Measurements from ENCODE around the gene ROCK2.
"Not testable (repeated sequence)": the region's sequence is repeated elsewhere in the genome, so short reads cannot be mapped to it uniquely, and the experiment has no call there.

Gene ROCK2

GRCh38 chr2:11333427-11334183 lies 10.8 kb downstream of the ROCK2 start:
- no peak overlapping the region for H3K4me3 ChIP-seq (ENCODE audit: low read depth, low read length)

DNA sequence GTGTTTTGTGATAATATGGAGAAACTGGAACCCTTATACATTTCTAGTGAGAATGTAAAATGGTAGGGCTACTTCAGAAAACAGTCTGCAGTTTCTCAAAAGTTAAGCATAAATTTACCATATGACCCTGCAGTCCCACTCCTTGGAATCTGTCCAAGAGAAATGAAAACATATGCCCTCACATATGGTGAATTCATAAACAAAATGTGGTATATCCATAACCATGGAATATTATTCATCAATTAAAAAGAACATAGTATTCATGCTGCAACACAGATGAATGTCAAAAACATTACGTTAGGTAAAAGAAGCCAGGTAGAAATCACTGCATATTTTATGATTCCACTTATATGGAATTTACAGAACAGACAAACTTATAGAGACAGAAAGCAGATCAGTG lies 11.8 kb downstream of the ROCK2 start:
- no peak for DNase-seq (ENCODE audit: low read depth)
- no peak overlapping the region for H3K4me3 ChIP-seq (ENCODE audit: low read depth, low read length)
- no peak for TF ChIP-seq CTCF (IDR thresholded peaks at IDR 0.05; ENCODE audit: low read depth, low read length)
- TF ChIP-seq MYC (IDR thresholded peaks at IDR 0.05; ENCODE audit: low read depth, low read length) = no peak
- no peak for TF ChIP-seq POLR2A (IDR thresholded peaks at IDR 0.05; ENCODE audit: extremely low read depth, insufficient read length)
- no peak for TF ChIP-seq MAX (IDR thresholded peaks at IDR 0.05; ENCODE audit: low read depth, low read length)

More at GRCh38 chr2:11333427-11334183, 10.8 kb downstream of the ROCK2 start:
- no peak for DNase-seq (ENCODE audit: low read depth)
- TF ChIP-seq MAX (IDR thresholded peaks at IDR 0.05; ENCODE audit: low read depth, low read length) = no peak
- no peak for TF ChIP-seq POLR2A (IDR thresholded peaks at IDR 0.05; ENCODE audit: extremely low read depth, insufficient read length)
- no peak for TF ChIP-seq MYC (IDR thresholded peaks at IDR 0.05; ENCODE audit: low read depth, low read length)
- TF ChIP-seq CTCF (IDR thresholded peaks at IDR 0.05; ENCODE audit: low read depth, low read length) = no peak

DNA sequence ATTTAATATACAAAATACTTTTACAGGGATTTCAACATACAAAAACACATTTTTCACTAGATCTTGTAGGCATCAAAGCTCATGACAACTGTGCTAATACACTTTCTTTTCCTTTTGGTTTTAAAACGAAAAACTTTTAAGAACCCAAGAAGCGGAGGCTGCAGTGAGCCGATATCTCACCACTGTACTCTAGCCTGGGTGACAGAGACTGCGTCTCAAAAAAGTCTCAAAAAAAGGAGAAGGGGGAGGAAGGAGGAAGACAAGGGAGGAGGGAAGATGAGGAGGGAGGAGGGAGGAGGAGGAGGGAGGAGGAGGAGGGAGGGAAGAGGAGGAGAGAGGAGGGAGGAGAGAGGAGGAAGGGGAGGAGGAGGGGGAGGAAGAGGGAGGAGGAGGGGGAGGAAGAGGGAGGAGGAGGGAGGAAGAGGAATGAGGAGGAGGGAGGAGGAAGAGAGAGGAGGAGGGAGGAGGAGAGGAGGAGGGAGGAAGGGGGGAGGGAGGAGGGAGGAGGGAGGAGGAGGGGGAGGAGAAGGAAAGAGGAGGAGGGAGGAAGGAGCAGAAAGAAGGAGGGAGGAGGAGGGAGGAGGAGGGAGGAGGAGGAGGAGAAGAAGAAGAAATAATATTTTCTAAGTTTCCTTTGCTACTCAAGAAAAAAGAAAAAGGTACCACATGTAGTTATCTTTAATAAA lies 13.8 kb downstream of the ROCK2 start:
- no peak overlapping the region for H3K4me3 ChIP-seq (ENCODE audit: low read depth, low read length)
- TF ChIP-seq POLR2A (IDR thresholded peaks at IDR 0.05; ENCODE audit: extremely low read depth, insufficient read length) = no peak
- no peak for TF ChIP-seq MYC (IDR thresholded peaks at IDR 0.05; ENCODE audit: low read depth, low read length)
- no peak for TF ChIP-seq CTCF (IDR thresholded peaks at IDR 0.05; ENCODE audit: low read depth, low read length)
- no peak for TF ChIP-seq MAX (IDR thresholded peaks at IDR 0.05; ENCODE audit: low read depth, low read length)
- DNase-seq (ENCODE audit: low read depth) = no peak

DNA sequence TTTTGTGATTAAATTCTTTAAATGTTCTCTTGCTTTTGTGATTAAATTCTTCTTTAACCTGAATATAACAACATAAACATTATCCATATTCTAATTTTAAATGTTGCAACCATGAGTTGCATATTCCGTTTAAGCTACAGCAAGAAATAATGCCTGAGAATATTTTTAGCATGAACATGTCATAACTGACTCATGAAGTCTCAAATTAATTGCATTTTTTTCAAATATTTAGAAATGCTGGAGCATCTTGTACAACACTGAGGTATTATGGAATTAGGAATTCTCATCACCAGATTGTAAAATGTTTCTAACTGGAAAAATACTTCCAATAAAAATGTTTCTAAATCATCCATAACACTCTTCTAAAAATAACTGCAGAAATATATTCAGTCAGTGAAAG lies 14.7 kb downstream of the ROCK2 start:
- DNase-seq (ENCODE audit: low read depth) = no peak
- no peak overlapping the region for H3K4me3 ChIP-seq (ENCODE audit: low read depth, low read length)
- TF ChIP-seq CTCF (IDR thresholded peaks at IDR 0.05; ENCODE audit: low read depth, low read length) = no peak
- no peak for TF ChIP-seq POLR2A (IDR thresholded peaks at IDR 0.05; ENCODE audit: extremely low read depth, insufficient read length)
- TF ChIP-seq MYC (IDR thresholded peaks at IDR 0.05; ENCODE audit: low read depth, low read length) = no peak
- TF ChIP-seq MAX (IDR thresholded peaks at IDR 0.05; ENCODE audit: low read depth, low read length) = no peak

DNA sequence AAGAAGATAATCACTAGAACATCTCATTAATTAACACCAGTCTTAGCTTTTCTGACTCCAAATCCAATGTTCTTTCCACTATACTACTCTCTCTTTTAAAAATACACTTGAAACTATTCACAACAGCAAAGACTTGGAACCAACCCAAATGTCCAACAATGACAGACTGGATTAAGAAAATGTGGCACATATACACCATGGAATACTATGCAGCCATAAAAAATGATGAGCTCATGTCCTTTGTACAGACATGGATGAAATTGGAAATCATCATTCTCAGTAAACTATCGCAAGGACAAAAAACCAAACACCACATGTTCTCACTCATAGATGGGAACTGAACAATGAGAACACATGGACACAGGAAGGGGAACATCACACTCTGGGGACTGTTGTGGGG lies 15.9 kb downstream of the ROCK2 start:
- DNase-seq (ENCODE audit: low read depth); H3K4me3 ChIP-seq (ENCODE audit: low read depth, low read length): not testable (repeated sequence)

- TF ChIP-seq POLR2A (IDR thresholded peaks at IDR 0.05; ENCODE audit: extremely low read depth, insufficient read length) = no peak
- TF ChIP-seq MYC (IDR thresholded peaks at IDR 0.05; ENCODE audit: low read depth, low read length) = no peak
- TF ChIP-seq CTCF (IDR thresholded peaks at IDR 0.05; ENCODE audit: low read depth, low read length) = no peak
- TF ChIP-seq MAX (IDR thresholded peaks at IDR 0.05; ENCODE audit: low read depth, low read length) = no peak
- no peak for DNase-seq (ENCODE audit: low read depth)
- no peak overlapping the region for H3K4me3 ChIP-seq (ENCODE audit: low read depth, low read length)
These were observed 16.6 kb downstream of the ROCK2 start for GRCh38 chr2:11327871-11328270.
